Measurements from ENCODE around the gene CA5A. TPM values are rescaled to one million over a fixed set of nuclear protein-coding genes. Genes with fewer than 3 reads are reported as not detected.
"Not testable (repeated sequence)": the region's sequence is repeated elsewhere in the genome, so short reads cannot be mapped to it uniquely, and the experiment has no call there.

Gene CA5A
- total RNA-seq, 3 donors from 2014 or later: not detected

DNA sequence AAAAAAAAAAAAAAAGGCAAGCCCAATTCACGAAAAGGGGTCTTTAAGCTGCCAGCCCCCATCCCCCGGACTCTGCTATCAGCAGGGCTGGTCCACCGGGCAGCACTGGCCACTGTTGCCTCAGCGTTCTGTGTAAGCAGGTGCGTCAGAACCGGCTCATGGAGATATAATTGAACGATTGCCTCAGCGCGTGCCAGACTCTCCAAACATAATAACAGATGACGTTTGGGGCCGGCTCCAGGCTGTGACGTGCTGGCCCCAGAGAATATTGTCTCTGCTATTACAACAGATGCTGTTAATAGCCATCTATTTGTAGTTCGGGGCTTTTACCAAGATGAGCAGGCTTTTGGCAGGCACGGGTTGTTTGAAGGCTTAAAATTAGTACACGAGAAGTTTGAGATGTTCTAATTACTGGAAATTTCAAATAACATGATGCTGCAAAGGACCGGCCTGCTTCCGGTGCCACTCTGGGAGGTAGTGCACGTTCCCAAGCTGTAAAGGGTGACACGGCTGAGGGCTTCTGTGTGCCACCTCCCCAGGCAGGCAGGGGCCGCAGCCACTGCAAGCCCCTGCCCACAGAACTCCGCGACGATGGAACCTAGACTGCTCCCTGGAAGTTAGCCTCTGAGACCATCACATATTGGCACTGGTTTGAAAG, 25.1 kb downstream of the CA5A start:
- H3K36me3 ChIP-seq; intact Hi-C loops (cut with DNase I; ENCODE audit: low total_unique reads); H3K4me1 ChIP-seq; H3K27me3 ChIP-seq; H3K4me3 ChIP-seq; H3K9me3 ChIP-seq: not testable (repeated sequence)
- peak in 1 of 3 donors; percentile 30 for TF ChIP-seq POLR2AphosphoS5 (IDR thresholded peaks at IDR 0.05)
- peak in 1 of 2 donors; percentile 39 for DNase-seq (ENCODE audit: low spot score in 2 of 2)
- H3K27ac ChIP-seq: peak overlapping the region in 1 of 2 donors; percentile 32

DNA sequence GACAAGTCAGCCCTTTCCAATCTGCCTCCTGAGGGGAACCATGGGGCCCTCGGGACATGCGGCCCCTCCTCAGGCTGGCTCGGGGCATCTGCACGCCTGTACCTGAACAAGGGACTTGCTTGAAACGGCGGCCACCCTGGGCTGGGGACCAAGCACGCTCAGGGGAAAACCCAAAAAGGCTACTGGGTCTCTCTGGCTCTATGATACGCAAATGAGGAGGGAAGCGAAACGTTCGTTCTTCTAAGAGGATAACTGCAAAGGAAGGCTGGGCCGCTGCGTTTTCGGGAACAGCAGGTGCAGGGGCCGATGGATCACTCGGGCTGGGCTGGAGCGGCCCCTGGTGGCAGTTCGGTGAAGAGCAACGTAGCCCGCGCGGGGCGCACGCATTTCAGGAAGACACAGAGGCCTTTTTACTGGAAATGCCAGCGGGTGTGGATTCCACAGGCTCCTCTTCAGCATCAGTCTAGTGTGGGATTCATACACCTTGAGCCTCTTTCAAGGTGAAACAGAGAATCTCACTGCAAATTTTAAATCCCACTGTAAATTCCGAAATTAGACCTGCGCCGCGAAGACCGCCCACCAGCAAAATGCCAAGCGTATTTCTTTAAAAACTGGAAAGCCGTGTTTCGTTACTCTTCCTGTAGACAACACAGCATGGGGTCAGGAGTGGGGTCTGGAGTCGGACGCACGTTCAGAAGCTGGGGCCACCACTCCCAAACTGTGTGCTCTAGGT, 27.0 kb downstream of the CA5A start:
- H3K36me3 ChIP-seq; H3K27ac ChIP-seq; H3K27me3 ChIP-seq; H3K9me3 ChIP-seq; H3K4me1 ChIP-seq; intact Hi-C loops (cut with DNase I; ENCODE audit: low total_unique reads); H3K4me3 ChIP-seq: not testable (repeated sequence)
- DNase-seq (ENCODE audit: low spot score in 2 of 2): peak; percentile 58 to 77
- TF ChIP-seq CTCF (IDR thresholded peaks at IDR 0.05): peak; percentile 71 to 77 (median 73)

DNA sequence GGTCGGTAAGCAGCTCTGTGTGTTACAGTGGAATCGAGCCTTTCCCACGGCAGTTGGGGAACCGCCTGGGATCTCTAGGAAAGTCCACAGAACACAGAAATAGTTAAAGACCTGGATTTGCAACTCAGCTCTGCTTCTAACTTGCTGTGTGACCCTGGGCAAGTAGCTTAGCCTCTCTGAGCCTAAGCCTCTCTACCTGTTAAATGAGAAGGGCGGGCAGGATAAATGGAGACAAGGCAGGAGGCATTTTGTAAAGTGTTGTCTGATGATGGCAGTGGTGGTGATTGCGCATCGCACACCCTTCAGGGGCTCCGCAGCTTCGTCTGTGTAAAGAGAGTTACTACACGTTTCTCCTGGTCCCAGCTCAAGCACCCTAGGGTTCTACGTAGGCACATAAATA, 28.2 kb downstream of the CA5A start:
- H3K27me3 ChIP-seq; H3K4me1 ChIP-seq; H3K4me3 ChIP-seq; H3K9me3 ChIP-seq; DNase-seq (ENCODE audit: low spot score in 2 of 2); H3K36me3 ChIP-seq; H3K27ac ChIP-seq; intact Hi-C loops (cut with DNase I; ENCODE audit: low total_unique reads): not testable (repeated sequence)

DNA sequence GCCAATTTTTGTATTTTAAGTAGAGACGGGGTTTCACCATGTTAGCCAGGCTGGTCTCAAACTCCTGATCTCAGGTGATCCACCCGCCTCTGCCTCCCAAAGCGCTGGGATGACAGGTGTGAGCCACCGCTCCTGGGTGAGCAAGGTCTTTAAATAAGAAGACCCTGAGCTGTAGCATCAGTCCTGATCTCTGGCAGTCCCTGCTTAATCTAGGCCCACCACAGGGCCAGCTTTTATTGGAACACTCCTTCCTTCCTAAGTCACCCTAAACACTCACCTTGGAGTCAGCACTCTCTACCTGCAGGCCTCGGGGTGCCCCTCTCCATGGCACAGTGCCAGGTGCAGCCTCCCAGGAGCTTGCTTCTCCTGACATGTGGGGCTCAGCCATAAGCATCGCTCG, 30.8 kb downstream of the CA5A start:
- H3K9me3 ChIP-seq; intact Hi-C loops (cut with DNase I; ENCODE audit: low total_unique reads): not testable (repeated sequence)

GRCh38 chr16:87904963-87905362, 31.4 kb downstream of the CA5A start:
- H3K27me3 ChIP-seq; DNase-seq (ENCODE audit: low spot score in 2 of 2); H3K27ac ChIP-seq; H3K4me1 ChIP-seq; H3K36me3 ChIP-seq; H3K4me3 ChIP-seq; H3K9me3 ChIP-seq; intact Hi-C loops (cut with DNase I; ENCODE audit: low total_unique reads): not testable (repeated sequence)

More for the DNA sequence above, 30.8 kb downstream of the CA5A start:
- H3K4me1 ChIP-seq; H3K4me3 ChIP-seq; H3K27me3 ChIP-seq; DNase-seq (ENCODE audit: low spot score in 2 of 2); H3K27ac ChIP-seq; H3K36me3 ChIP-seq: not testable (repeated sequence)

DNA sequence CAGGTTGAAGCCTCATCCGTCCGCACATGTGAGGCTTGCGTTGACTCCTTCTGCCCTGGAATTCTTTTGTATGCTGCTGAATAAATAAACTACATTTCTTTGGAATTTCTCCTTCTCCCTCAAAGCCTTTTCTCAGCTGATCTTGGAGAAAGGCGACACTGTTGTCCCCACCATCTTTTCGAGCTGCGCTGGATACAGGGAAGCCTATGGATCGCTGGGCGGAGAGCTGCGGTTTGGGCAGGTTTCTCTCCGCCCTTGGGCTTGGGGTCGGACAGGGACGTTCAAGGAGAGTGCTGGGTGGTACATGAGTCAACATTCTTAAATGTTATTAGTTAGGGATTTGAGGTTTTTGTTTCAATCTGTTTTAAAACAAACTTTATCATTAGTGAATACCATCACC, 35.8 kb downstream of the CA5A start:
- H3K27ac ChIP-seq; DNase-seq (ENCODE audit: low spot score in 2 of 2); H3K36me3 ChIP-seq; H3K27me3 ChIP-seq; H3K9me3 ChIP-seq; H3K4me3 ChIP-seq; intact Hi-C loops (cut with DNase I; ENCODE audit: low total_unique reads); H3K4me1 ChIP-seq: not testable (repeated sequence)

DNA sequence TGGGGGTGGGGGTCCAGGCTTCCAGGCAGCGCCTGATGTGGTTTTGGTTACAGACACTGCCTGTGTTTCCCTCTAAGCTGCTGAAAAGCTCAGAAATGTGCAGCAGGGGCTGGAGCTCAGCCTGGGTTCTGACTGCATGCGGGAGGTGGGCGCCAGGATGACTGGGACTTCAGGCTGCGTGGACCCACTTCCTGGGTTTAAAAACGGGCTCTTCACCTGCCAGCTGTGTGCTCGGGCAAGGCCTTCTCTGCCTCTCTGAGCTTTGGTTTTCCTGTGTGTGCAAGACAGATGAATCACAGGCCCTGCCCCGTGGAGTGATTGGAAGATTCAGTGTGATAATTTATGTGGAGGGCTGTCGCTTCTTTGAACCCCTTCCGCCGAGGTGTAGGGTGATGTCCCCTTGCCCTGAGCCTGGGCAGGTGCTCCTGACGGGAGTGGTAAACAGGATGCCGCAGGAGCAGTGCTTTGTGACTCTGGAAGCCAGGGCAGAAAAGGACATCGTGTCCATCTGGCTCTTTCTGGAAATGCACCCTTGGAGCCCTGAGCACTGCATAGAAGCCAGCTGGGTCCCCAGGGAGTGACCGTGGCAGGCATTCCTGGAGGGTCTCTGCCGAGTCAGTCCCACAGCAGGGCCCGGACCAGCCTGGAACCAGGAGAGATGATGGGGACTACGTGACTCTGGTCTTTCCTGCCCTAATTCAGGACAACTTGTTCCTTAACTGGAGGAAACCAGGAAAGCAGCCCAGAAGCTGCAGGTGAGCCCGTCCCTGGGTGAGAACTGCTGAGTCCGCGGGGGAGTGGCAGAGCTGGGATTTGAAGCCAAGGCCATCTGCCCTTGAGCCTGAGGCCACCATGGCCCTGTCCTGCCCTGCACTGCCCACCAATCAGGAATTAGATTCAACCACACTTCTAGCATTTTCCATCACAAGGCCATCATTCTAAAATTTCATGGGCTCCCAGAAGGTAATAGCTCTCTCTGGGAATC, 38.5 kb downstream of the CA5A start:
- Histone ChIP-seq H3K4me1 (no peaks in the 10 kb centered on the region), H3K27ac (no peak overlapping the region), H3K4me3 (no peak overlapping the region)

DNA sequence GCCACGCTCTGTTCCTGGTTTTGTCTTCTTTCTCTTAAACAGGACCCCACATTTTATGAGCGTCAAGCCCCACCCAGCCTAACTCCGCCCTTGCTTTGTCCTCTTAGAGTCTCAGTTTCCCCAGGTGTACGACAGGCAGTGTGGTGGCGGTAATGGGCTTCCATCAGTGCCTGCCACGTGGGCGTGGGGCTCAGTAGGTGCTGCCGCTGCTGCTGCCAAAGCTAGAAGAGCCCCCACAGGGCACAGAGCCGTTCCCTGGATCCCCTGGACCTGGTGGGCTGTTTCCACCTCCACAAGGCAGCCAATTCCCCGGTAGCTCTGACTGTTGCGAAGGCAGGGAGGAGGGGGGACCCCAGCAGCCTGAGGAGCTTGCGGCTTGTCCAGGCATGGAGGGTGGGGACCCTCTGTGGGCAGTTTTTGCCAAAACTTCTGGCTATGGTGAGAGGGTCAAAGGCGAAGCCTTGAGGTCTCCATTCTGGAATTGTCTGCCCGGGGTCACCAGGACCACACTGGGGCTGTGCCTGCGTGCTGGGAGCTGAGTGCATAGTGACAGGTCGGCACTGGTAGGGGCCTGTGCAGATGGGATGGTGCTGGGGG, 39.3 kb downstream of the CA5A start:
- DNase-seq (ENCODE audit: low spot score in 2 of 2); H3K27me3 ChIP-seq; H3K9me3 ChIP-seq; H3K4me3 ChIP-seq; H3K4me1 ChIP-seq; H3K27ac ChIP-seq; H3K36me3 ChIP-seq: not testable (repeated sequence)
- intact Hi-C loops (cut with DNase I; ENCODE audit: low total_unique reads): loop anchor here (5.0 kb wide), 1 partner anchor 300 kb away; no protein-coding TSS in a partner anchor

More for the DNA sequence above, 38.5 kb downstream of the CA5A start:
- Histone ChIP-seq H3K27me3 (no peaks in the 10 kb centered on the region), H3K36me3 (no peaks in the 10 kb centered on the region), H3K9me3 (no peaks in the 10 kb centered on the region)
- intact Hi-C loops (cut with DNase I; ENCODE audit: low total_unique reads): loop anchor here (5.0 kb wide), 1 partner anchor 301 kb away; no protein-coding TSS in a partner anchor
- no peak for DNase-seq (ENCODE audit: low spot score in 2 of 2)
- no peak for TF ChIP-seq CTCF (IDR thresholded peaks at IDR 0.05)
- no peak for TF ChIP-seq POLR2AphosphoS5 (IDR thresholded peaks at IDR 0.05)
- no peak for TF ChIP-seq POLR2A (IDR thresholded peaks at IDR 0.05)

GRCh38 chr16:87896176-87896890, 40.0 kb downstream of the CA5A start:
- not testable (repeated sequence) for H3K4me1 ChIP-seq; DNase-seq (ENCODE audit: low spot score in 2 of 2); H3K36me3 ChIP-seq; H3K27ac ChIP-seq; H3K4me3 ChIP-seq; H3K27me3 ChIP-seq; H3K9me3 ChIP-seq
- intact Hi-C loops (cut with DNase I; ENCODE audit: low total_unique reads): loop anchor here (5.0 kb wide), 1 partner anchor 299 kb away; no protein-coding TSS in a partner anchor
